Liver (tissue), 9 donors: ENCODE results near the gene CDH22. TPM values are rescaled to one million over a fixed set of nuclear protein-coding genes. Genes with fewer than 3 reads are reported as not detected.

Experiments used
- DNase-seq: peaks from one replicate; pipeline ENCODE4 v3.0.0-alpha.2; 2017; ENCODE audit warnings: low spot score
- H3K27ac ChIP-seq, 2 donors: one replicate each; pipeline ENCODE4 v1.7.0; 2013; ENCODE audit warnings: inconsistent platforms in 2 of 2, low read length in 2 of 2, control low read depth in 1 of 2, low read depth in 1 of 2, mild to moderate bottlenecking in 1 of 2
- H3K27me3 ChIP-seq, 4 donors: one replicate each; pipeline versions ENCODE4 v1.6.1 to v1.7.0; 2013; ENCODE audit warnings: low read length in 3 of 4, inconsistent platforms in 1 of 4, mild to moderate bottlenecking in 1 of 4, moderate library complexity in 1 of 4; ENCODE audit not compliant: control insufficient read depth in 4 of 4, insufficient read depth in 4 of 4
- H3K36me3 ChIP-seq, 4 donors: one replicate each; pipeline versions ENCODE4 v1.6.1 to v1.7.0; 2013; ENCODE audit warnings: low read length in 3 of 4, mild to moderate bottlenecking in 3 of 4, low read depth in 1 of 4, moderate library complexity in 1 of 4; ENCODE audit not compliant: control insufficient read depth in 4 of 4, insufficient read depth in 3 of 4
- H3K4me1 ChIP-seq, 4 donors: one replicate each; pipeline versions ENCODE4 v1.6.1 to v1.7.0; 2013; ENCODE audit warnings: low read length in 3 of 4, mild to moderate bottlenecking in 3 of 4, moderate library complexity in 1 of 4; ENCODE audit not compliant: control insufficient read depth in 4 of 4, insufficient read depth in 4 of 4
- H3K4me3 ChIP-seq, 3 donors: one replicate each; pipeline versions ENCODE4 v1.6.1 to v1.7.0; 2013; ENCODE audit warnings: low read length in 3 of 3, control low read depth in 1 of 3, low read depth in 1 of 3, mild to moderate bottlenecking in 1 of 3
- H3K9ac ChIP-seq, 2 donors: one replicate each; pipeline ENCODE4 v1.7.0; 2013; ENCODE audit warnings: low read length in 2 of 2, mild to moderate bottlenecking in 2 of 2, moderate library complexity in 2 of 2, control low read depth in 1 of 2, low read depth in 1 of 2
- H3K9me3 ChIP-seq, 4 donors: one replicate each; pipeline versions ENCODE4 v1.6.1 to v1.7.0; 2013; ENCODE audit warnings: low read length in 3 of 4; ENCODE audit not compliant: control insufficient read depth in 4 of 4
- CTCF ChIP-seq: fragments of 150-350 bp; IDR thresholded peaks from 2 replicates; pipeline ENCODE4 v1.5.1; 2017; ENCODE audit warnings: improper control_type of control experiment, low read depth, low read length; ENCODE audit not compliant: missing input control
- EGR1 ChIP-seq, 2 donors: IDR thresholded peaks; 2 replicates each; pipeline ENCODE4 v1.6.1; 2016 to 2018; ENCODE audit warnings: antibody characterized with exemption in 2 of 2, low read depth in 2 of 2
- GABPA ChIP-seq, 2 donors: IDR thresholded peaks in 1 of 2; conservative IDR thresholded peaks in 1 of 2; 2 replicates each; pipeline ENCODE4 v1.6.1; 2016; ENCODE audit warnings: antibody characterized with exemption in 2 of 2, mild to moderate bottlenecking in 1 of 2, moderate library complexity in 1 of 2
- HNF4A ChIP-seq, 2 donors: conservative IDR thresholded peaks; 2 replicates each; pipeline ENCODE4 v1.6.1; 2016; ENCODE audit warnings: antibody characterized with exemption in 2 of 2, mild to moderate bottlenecking in 2 of 2
- HNF4G ChIP-seq: IDR thresholded peaks from 2 replicates; pipeline ENCODE4 v1.6.1; 2016; ENCODE audit warnings: antibody characterized with exemption
- NR2F2 ChIP-seq: IDR thresholded peaks from 2 replicates; pipeline ENCODE4 v1.6.1; 2016; ENCODE audit warnings: antibody characterized with exemption
- REST ChIP-seq: IDR thresholded peaks from 2 replicates; pipeline ENCODE4 v1.6.1; 2016; ENCODE audit warnings: antibody characterized with exemption, mild to moderate bottlenecking
- TAF1 ChIP-seq: conservative IDR thresholded peaks from 2 replicates; pipeline ENCODE4 v1.6.1; 2016; ENCODE audit warnings: antibody characterized with exemption, mild to moderate bottlenecking
- YY1 ChIP-seq: IDR thresholded peaks from 2 replicates; pipeline ENCODE4 v1.6.1; 2016; ENCODE audit warnings: antibody characterized with exemption, mild to moderate bottlenecking
- WGBS: extraction: QIAGEN DNeasy Blood & Tissue Kit; methylation state at CpG from one replicate; pipeline ENCODE4 v1.1.7; 2013; 5-methylcytosine and 5-hydroxymethylcytosine counted together
- polyA plus RNA-seq, 2 donors: library from polyadenylated mRNA; stranded (reverse) in 1 of 2; unstranded in 1 of 2; fragments of 200-250 nt in 1 of 2; fragments of >200 nt in 1 of 2; fragmentation: Nextera tagmentation in 1 of 2; extraction: Ambion mirVana in 1 of 2; gene quantifications; one replicate each; pipeline versions ENCODE4 v1.2.1 to v1.2.3, GENCODE V29; 2013 to 2015
- total RNA-seq, 2 donors: library from RNA; depleted of rRNA; stranded (reverse); fragments of >200 nt; gene quantifications; one replicate each; pipeline ENCODE4 v1.2.3, GENCODE V29; 2014
- TF ChIP-seq, protein P1 (sequence below): IDR thresholded peaks from 2 replicates; pipeline ENCODE4 v1.6.1; 2016; ENCODE audit warnings: antibody characterized with exemption
- donor health status: healthy.
- donor health status: healthy.
- donor health status: healthy.
- donor health status: healthy.
- donor health status: healthy.

CDH22 gene
- total and polyA plus RNA-seq, 4 donors: 0.02 TPM; not detected in 3

DNA sequence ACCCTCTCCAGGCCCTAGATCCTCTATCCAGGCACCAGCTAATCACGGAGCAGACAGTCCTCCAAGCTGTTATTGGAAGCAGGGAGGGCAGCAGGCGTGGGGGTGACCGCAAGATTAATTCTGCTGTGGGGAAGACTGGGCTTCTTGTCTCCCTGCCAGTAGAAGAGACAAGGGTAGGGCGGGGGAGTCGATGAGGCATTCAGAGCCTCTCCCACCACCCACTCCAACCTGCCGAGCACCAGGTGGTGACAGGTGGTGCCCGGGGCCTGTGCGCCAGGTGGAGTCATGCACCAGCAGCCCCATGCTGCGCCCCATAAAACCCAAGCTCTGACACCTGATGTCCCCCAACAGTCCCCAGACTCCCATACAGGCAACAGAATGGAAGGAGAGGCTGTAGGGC lies 89.6 kb downstream of the CDH22 start:
- Histone ChIP-seq H3K4me1 (no peaks in the 10 kb centered on the region), H3K36me3 (no peaks in the 10 kb centered on the region), H3K27ac (no peak overlapping the region), H3K9ac (no peak overlapping the region), H3K27me3 (peaks cover 0 to 9% (median 0%) of the 10 kb centered on the region in 4 donors), H3K9me3 (no peaks in the 10 kb centered on the region), H3K4me3 (no peak overlapping the region)
- TF ChIP-seq CTCF: no peak
- WGBS: 72% methylated on average over 9 of the region's 9 CpGs
- DNase-seq: no peak

GRCh38 chr20:46217583-46217982 lies 90.7 kb downstream of the CDH22 start:
- DNase-seq: no peak
- Histone ChIP-seq H3K9me3 (no peaks in the 10 kb centered on the region), H3K4me1 (no peaks in the 10 kb centered on the region), H3K27ac (no peak overlapping the region), H3K9ac (no peak overlapping the region), H3K4me3 (no peak overlapping the region), H3K36me3 (no peaks in the 10 kb centered on the region), H3K27me3 (peaks cover 0 to 6% (median 0%) of the 10 kb centered on the region in 4 donors)
- TF ChIP-seq TAF1 (no peak), HNF4A (conservative IDR thresholded peaks at IDR 0.05) (no peak), YY1 (no peak), REST (no peak)
- TF ChIP-seq, protein P1, sequence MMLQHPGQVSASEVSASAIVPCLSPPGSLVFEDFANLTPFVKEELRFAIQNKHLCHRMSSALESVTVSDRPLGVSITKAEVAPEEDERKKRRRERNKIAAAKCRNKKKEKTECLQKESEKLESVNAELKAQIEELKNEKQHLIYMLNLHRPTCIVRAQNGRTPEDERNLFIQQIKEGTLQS: no peak

GRCh38 chr20:46216770-46217464 lies 91.4 kb downstream of the CDH22 start:
- Histone ChIP-seq H3K36me3 (no peaks in the 10 kb centered on the region), H3K9me3 (no peaks in the 10 kb centered on the region), H3K27ac (no peak overlapping the region), H3K27me3 (peaks cover 0 to 3% (median 0%) of the 10 kb centered on the region in 4 donors), H3K9ac (no peak overlapping the region), H3K4me3 (no peak overlapping the region), H3K4me1 (no peaks in the 10 kb centered on the region)
- TF ChIP-seq HNF4G (no peak), EGR1 (IDR thresholded peaks at IDR 0.05; ENCODE audit: low read depth in 2 of 2) (no peak), GABPA (IDR thresholded peaks at IDR 0.05 in 1 of 2, conservative IDR thresholded peaks at IDR 0.05 in 1 of 2) (no peak), NR2F2 (no peak), REST (no peak), TAF1 (no peak)
- no peak for DNase-seq
- WGBS: 85% methylated on average over 22 of the region's 22 CpGs
